HepG2 (cell line): ENCODE results near the gene ZNF786. TPM values are rescaled to one million over a fixed set of nuclear protein-coding genes. Genes with fewer than 3 reads are reported as not detected.
A peak's percentile ranks its signal among the peaks of the same experiment; 100 is the strongest.

ENCODE experiments used
- CREM ChIP-seq, 2 experiments: sonication (generic) in 1 of 2; formaldehyde crosslinking in 1 of 2; IDR thresholded peaks; 2 replicates each; pipeline versions ENCODE4 v1.4.0 to v1.6.1; 2016 to 2020; ENCODE audit warnings: antibody characterized with exemption in 1 of 2, mild to moderate bottlenecking in 1 of 2, missing genetic modification reagents in 1 of 2
- ELK4 ChIP-seq: sonication (generic); formaldehyde crosslinking; IDR thresholded peaks from 2 replicates; pipeline ENCODE4 v1.9.0; 2021; ENCODE audit warnings: missing genetic modification reagents, borderline replicate concordance
- KDM2A ChIP-seq: sonication (generic); formaldehyde crosslinking; IDR thresholded peaks from 2 replicates; pipeline ENCODE4 v1.4.0; 2020; ENCODE audit warnings: low read depth, missing genetic modification reagents, borderline replicate concordance
- SMYD3 ChIP-seq: sonication (generic); formaldehyde crosslinking; IDR thresholded peaks from 2 replicates; pipeline ENCODE4 v1.8.1; 2023; ENCODE audit warnings: mild to moderate bottlenecking, missing genetic modification reagents
- SOX13 ChIP-seq, 3 experiments: fragments of 450-650 bp in 1 of 3; sonication (generic) in 1 of 3; formaldehyde crosslinking in 1 of 3; IDR thresholded peaks in 2 of 3; conservative IDR thresholded peaks in 1 of 3; 2 replicates each; pipeline versions ENCODE4 v1.5.0 to v1.6.1; 2016 to 2020; ENCODE audit warnings: antibody characterized with exemption in 1 of 3, mild to moderate bottlenecking in 1 of 3, missing compliant biosample characterization in 1 of 3, missing genetic modification reagents in 1 of 3, moderate library complexity in 1 of 3
- STAT6 ChIP-seq: sonication (generic); formaldehyde crosslinking; IDR thresholded peaks from 2 replicates; pipeline ENCODE4 v1.4.0; 2020; ENCODE audit warnings: missing genetic modification reagents, mild to moderate bottlenecking, borderline replicate concordance
- ZNF253 ChIP-seq: sonication (generic); formaldehyde crosslinking; IDR thresholded peaks from 2 replicates; pipeline ENCODE4 v1.8.0; 2022; ENCODE audit warnings: mild to moderate bottlenecking, missing genetic modification reagents, borderline replicate concordance
- ZNF552 ChIP-seq: sonication (generic); formaldehyde crosslinking; IDR thresholded peaks from 2 replicates; pipeline ENCODE4 v1.9.0; 2022; ENCODE audit warnings: missing genetic modification reagents, mild to moderate bottlenecking, borderline replicate concordance
- ZNF577 ChIP-seq: sonication (generic); formaldehyde crosslinking; IDR thresholded peaks from 2 replicates; pipeline ENCODE4 v1.4.0; 2020; ENCODE audit warnings: mild to moderate bottlenecking, low read depth, missing genetic modification reagents, borderline replicate concordance
- ZNF691 ChIP-seq: sonication (generic); formaldehyde crosslinking; IDR thresholded peaks from 2 replicates; pipeline ENCODE4 v1.4.0; 2020; ENCODE audit warnings: missing genetic modification reagents, low read depth, mild to moderate bottlenecking, borderline replicate concordance
- polyA plus RNA-seq, 8 experiments: library from polyadenylated mRNA; depleted of rRNA in 3 of 8; stranded (reverse) in 7 of 8; unstranded in 1 of 8; fragments of >200 nt; fragmentation: Illumina TruSeq in 4 of 8; extraction: Trizol in 4 of 8; gene quantifications; 2 replicates each; pipeline versions ENCODE4 v1.2.1 to v1.2.3, GENCODE V29; 2011 to 2016; ENCODE audit warnings: low read depth in 4 of 8, missing spikeins in 1 of 8, mixed read lengths in 1 of 8; ENCODE audit not compliant: insufficient read depth in 1 of 8
- total RNA-seq, 5 experiments: library from RNA; depleted of rRNA; stranded (reverse); fragments of >200 nt; fragmentation: Illumina TruSeq; extraction: Trizol; gene quantifications; 2 replicates each; pipeline ENCODE4 v1.2.3, GENCODE V29; 2016; ENCODE audit warnings: low read depth in 1 of 5
- TF ChIP-seq, protein P1 (sequence below): sonication (generic); formaldehyde crosslinking; IDR thresholded peaks from 2 replicates; pipeline ENCODE4 v1.5.0; 2020; ENCODE audit warnings: mild to moderate bottlenecking, missing genetic modification reagents
- TF ChIP-seq, protein P2 (sequence below): sonication (generic); formaldehyde crosslinking; IDR thresholded peaks from 2 replicates; pipeline ENCODE4 v1.9.0; 2021; ENCODE audit warnings: mild to moderate bottlenecking, missing genetic modification reagents

Gene ZNF786
- total and polyA plus RNA-seq, 2 of the 13 experiments (the other 11 are each of a cell fraction or from before 2014, with no cell fraction given) = 2.0 to 4.0 TPM

- TF ChIP-seq ZNF253 (CRISPR knock-in tag) (no peak), ZNF577 (no peak), SMYD3 (CRISPR knock-in tag) (peak; percentile 27; the same call in 1 of the 2 replicates), KDM2A (CRISPR knock-in tag) (peak; percentile 89; the same call in 1 of the 2 replicates), ZNF691 (CRISPR knock-in tag) (peak; percentile 49; the same call in 1 of the 2 replicates), SOX13 (IDR thresholded peaks at IDR 0.05) (no peak; the same call in 1 of the 2 replicates), SOX13 (CRISPR knock-in tag; conservative IDR thresholded peaks at IDR 0.05 in 1 of 2, IDR thresholded peaks at IDR 0.05 in 1 of 2) (no peak), STAT6 (CRISPR knock-in tag) (0 out of 2 replicates have a peak, but pooled peaks have one; percentile 55), ELK4 (CRISPR knock-in tag) (0 out of 2 replicates have a peak, but pooled peaks have one; percentile 5), CREM (IDR thresholded peaks at IDR 0.05) (no peak), CREM (CRISPR knock-in tag; IDR thresholded peaks at IDR 0.05) (no peak), ZNF552 (CRISPR knock-in tag) (peak; percentile 80)
- TF ChIP-seq, protein P1, sequence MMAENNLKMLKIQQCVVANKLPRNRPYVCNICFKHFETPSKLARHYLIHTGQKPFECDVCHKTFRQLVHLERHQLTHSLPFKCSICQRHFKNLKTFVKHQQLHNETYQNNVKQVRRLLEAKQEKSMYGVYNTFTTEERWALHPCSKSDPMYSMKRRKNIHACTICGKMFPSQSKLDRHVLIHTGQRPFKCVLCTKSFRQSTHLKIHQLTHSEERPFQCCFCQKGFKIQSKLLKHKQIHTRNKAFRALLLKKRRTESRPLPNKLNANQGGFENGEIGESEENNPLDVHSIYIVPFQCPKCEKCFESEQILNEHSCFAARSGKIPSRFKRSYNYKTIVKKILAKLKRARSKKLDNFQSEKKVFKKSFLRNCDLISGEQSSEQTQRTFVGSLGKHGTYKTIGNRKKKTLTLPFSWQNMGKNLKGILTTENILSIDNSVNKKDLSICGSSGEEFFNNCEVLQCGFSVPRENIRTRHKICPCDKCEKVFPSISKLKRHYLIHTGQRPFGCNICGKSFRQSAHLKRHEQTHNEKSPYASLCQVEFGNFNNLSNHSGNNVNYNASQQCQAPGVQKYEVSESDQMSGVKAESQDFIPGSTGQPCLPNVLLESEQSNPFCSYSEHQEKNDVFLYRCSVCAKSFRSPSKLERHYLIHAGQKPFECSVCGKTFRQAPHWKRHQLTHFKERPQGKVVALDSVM (CRISPR knock-in tag) = peak; percentile 84
- TF ChIP-seq, protein P2, sequence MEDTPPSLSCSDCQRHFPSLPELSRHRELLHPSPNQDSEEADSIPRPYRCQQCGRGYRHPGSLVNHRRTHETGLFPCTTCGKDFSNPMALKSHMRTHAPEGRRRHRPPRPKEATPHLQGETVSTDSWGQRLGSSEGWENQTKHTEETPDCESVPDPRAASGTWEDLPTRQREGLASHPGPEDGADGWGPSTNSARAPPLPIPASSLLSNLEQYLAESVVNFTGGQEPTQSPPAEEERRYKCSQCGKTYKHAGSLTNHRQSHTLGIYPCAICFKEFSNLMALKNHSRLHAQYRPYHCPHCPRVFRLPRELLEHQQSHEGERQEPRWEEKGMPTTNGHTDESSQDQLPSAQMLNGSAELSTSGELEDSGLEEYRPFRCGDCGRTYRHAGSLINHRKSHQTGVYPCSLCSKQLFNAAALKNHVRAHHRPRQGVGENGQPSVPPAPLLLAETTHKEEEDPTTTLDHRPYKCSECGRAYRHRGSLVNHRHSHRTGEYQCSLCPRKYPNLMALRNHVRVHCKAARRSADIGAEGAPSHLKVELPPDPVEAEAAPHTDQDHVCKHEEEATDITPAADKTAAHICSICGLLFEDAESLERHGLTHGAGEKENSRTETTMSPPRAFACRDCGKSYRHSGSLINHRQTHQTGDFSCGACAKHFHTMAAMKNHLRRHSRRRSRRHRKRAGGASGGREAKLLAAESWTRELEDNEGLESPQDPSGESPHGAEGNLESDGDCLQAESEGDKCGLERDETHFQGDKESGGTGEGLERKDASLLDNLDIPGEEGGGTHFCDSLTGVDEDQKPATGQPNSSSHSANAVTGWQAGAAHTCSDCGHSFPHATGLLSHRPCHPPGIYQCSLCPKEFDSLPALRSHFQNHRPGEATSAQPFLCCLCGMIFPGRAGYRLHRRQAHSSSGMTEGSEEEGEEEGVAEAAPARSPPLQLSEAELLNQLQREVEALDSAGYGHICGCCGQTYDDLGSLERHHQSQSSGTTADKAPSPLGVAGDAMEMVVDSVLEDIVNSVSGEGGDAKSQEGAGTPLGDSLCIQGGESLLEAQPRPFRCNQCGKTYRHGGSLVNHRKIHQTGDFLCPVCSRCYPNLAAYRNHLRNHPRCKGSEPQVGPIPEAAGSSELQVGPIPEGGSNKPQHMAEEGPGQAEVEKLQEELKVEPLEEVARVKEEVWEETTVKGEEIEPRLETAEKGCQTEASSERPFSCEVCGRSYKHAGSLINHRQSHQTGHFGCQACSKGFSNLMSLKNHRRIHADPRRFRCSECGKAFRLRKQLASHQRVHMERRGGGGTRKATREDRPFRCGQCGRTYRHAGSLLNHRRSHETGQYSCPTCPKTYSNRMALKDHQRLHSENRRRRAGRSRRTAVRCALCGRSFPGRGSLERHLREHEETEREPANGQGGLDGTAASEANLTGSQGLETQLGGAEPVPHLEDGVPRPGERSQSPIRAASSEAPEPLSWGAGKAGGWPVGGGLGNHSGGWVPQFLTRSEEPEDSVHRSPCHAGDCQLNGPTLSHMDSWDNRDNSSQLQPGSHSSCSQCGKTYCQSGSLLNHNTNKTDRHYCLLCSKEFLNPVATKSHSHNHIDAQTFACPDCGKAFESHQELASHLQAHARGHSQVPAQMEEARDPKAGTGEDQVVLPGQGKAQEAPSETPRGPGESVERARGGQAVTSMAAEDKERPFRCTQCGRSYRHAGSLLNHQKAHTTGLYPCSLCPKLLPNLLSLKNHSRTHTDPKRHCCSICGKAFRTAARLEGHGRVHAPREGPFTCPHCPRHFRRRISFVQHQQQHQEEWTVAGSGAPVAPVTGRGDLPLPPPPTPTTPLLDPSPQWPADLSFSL (CRISPR knock-in tag) = no peak
Observed at GRCh38 chr7:149090397-149091195, at the start of gene ZNF786 (continued).
